Stomach (tissue), 4 donors: ENCODE data around the gene SORCS2.

Experiments
- EP300 ChIP-seq: sonication (generic); formaldehyde crosslinking; IDR thresholded peaks from one replicate; pipeline ENCODE4 v1.6.1; 2017; ENCODE audit warnings: antibody characterized with exemption
- POLR2A ChIP-seq, 4 donors: fragments of 450-650 bp; IDR thresholded peaks; one replicate each; pipeline ENCODE4 v1.6.1; 2016; ENCODE audit warnings: antibody characterized with exemption in 4 of 4, control low read depth in 2 of 4, mild to moderate bottlenecking in 1 of 4, moderate library complexity in 1 of 4
- POLR2AphosphoS5 ChIP-seq, 3 donors: sonication (generic); formaldehyde crosslinking; IDR thresholded peaks; one replicate each; pipeline ENCODE4 v1.6.1; 2016; ENCODE audit warnings: antibody characterized with exemption in 3 of 3
- TF ChIP-seq, protein P1 (sequence below), 7 experiments: fragments of 450-650 bp in 4 of 7; fragments of 200-600 bp in 3 of 7; sonication (generic) in 3 of 7; IDR thresholded peaks; one replicate each; pipeline ENCODE4 v1.5.1; 2016 to 2019; ENCODE audit warnings: antibody characterized with exemption in 7 of 7, control low read depth in 2 of 7, mild to moderate bottlenecking in 1 of 7

DNA sequence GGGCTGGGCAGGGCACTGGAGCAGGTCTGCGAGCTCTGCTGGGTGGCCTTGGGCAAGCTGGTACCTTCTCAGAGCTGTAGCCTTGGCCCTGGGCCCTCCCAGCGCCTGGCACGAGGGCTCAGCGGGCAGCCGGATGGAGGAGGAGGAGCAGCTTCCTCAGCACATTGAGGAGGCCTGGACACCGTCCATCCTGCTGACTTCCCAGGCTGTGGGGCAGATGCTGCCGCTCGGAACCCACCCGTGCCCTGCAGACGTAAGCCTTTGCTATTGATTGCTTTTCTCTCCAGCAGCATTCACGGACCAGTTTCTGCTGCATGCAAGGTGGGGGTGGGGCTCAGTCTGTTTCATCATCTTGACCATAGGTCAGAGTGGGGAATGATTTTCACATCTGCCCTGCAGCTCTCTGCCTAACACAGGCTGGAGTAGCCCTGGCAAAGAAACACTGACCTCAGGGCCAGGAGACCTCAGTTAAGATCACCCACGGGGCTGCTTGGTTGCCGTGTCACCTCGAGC lies 323.1 kb downstream of the SORCS2 start:
- TF ChIP-seq, protein P1, sequence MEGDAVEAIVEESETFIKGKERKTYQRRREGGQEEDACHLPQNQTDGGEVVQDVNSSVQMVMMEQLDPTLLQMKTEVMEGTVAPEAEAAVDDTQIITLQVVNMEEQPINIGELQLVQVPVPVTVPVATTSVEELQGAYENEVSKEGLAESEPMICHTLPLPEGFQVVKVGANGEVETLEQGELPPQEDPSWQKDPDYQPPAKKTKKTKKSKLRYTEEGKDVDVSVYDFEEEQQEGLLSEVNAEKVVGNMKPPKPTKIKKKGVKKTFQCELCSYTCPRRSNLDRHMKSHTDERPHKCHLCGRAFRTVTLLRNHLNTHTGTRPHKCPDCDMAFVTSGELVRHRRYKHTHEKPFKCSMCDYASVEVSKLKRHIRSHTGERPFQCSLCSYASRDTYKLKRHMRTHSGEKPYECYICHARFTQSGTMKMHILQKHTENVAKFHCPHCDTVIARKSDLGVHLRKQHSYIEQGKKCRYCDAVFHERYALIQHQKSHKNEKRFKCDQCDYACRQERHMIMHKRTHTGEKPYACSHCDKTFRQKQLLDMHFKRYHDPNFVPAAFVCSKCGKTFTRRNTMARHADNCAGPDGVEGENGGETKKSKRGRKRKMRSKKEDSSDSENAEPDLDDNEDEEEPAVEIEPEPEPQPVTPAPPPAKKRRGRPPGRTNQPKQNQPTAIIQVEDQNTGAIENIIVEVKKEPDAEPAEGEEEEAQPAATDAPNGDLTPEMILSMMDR (IDR thresholded peaks at IDR 0.05), result no peak
- no peak for TF ChIP-seq EP300
- no peak for TF ChIP-seq POLR2A (IDR thresholded peaks at IDR 0.05)
- no peak for TF ChIP-seq POLR2AphosphoS5 (IDR thresholded peaks at IDR 0.05)
